ENCODE measurements around the gene NUP205. TPM values are rescaled to one million over a fixed set of nuclear protein-coding genes. Genes with fewer than 3 reads are reported as not detected.

The NUP205 gene
- total RNA-seq, 1 donor = 42.4 TPM

- no peaks in the 10 kb centered on the region for H3K9me3 ChIP-seq (ENCODE audit: low read depth, low read length)
- no peak overlapping the region for H3K4me3 ChIP-seq (ENCODE audit: low read length)
- peaks cover 3% of the 10 kb centered on the region for H3K4me1 ChIP-seq (ENCODE audit: insufficient read depth, low read length)
- no peaks in the 10 kb centered on the region for H3K27me3 ChIP-seq (ENCODE audit: insufficient read depth, low read length)
Observed at GRCh38 chr7:135527025-135527424, 30.7 kb upstream of the NUP205 start.

- Histone ChIP-seq H3K4me1 (ENCODE audit: insufficient read depth, low read length) (peaks cover 13% of the 10 kb centered on the region), H3K9me3 (ENCODE audit: low read depth, low read length) (no peaks in the 10 kb centered on the region), H3K27me3 (ENCODE audit: insufficient read depth, low read length) (no peaks in the 10 kb centered on the region), H3K4me3 (ENCODE audit: low read length) (no peak overlapping the region)
Observed at GRCh38 chr7:135536150-135536549, 21.6 kb upstream of the NUP205 start.

- no peak overlapping the region for H3K4me3 ChIP-seq (ENCODE audit: low read length)
- H3K4me1 ChIP-seq (ENCODE audit: insufficient read depth, low read length) = peaks cover 13% of the 10 kb centered on the region
- H3K9me3 ChIP-seq (ENCODE audit: low read depth, low read length) = no peaks in the 10 kb centered on the region
- no peaks in the 10 kb centered on the region for H3K27me3 ChIP-seq (ENCODE audit: insufficient read depth, low read length)
Observed at GRCh38 chr7:135537453-135537852, 20.3 kb upstream of the NUP205 start.

GRCh38 chr7:135537905-135538304 lies 19.8 kb upstream of the NUP205 start:
- Histone ChIP-seq H3K4me1 (ENCODE audit: insufficient read depth, low read length) (peaks cover 13% of the 10 kb centered on the region), H3K27me3 (ENCODE audit: insufficient read depth, low read length) (no peaks in the 10 kb centered on the region), H3K4me3 (ENCODE audit: low read length) (no peak overlapping the region), H3K9me3 (ENCODE audit: low read depth, low read length) (no peaks in the 10 kb centered on the region)

- Histone ChIP-seq H3K4me1 (ENCODE audit: insufficient read depth, low read length) (peaks cover 13% of the 10 kb centered on the region), H3K27me3 (ENCODE audit: insufficient read depth, low read length) (no peaks in the 10 kb centered on the region), H3K9me3 (ENCODE audit: low read depth, low read length) (no peaks in the 10 kb centered on the region)
Observed at GRCh38 chr7:135538376-135538775, 19.3 kb upstream of the NUP205 start.

GRCh38 chr7:135539629-135540028 lies 18.1 kb upstream of the NUP205 start:
- peaks cover 13% of the 10 kb centered on the region for H3K4me1 ChIP-seq (ENCODE audit: insufficient read depth, low read length)
- no peaks in the 10 kb centered on the region for H3K27me3 ChIP-seq (ENCODE audit: insufficient read depth, low read length)
- H3K4me3 ChIP-seq (ENCODE audit: low read length) = no peak overlapping the region
- no peaks in the 10 kb centered on the region for H3K9me3 ChIP-seq (ENCODE audit: low read depth, low read length)

More at GRCh38 chr7:135538376-135538775, 19.3 kb upstream of the NUP205 start:
- no peak overlapping the region for H3K4me3 ChIP-seq (ENCODE audit: low read length)

- Histone ChIP-seq H3K9me3 (ENCODE audit: low read depth, low read length) (no peaks in the 10 kb centered on the region), H3K4me1 (ENCODE audit: insufficient read depth, low read length) (peaks cover 13% of the 10 kb centered on the region), H3K27me3 (ENCODE audit: insufficient read depth, low read length) (no peaks in the 10 kb centered on the region), H3K4me3 (ENCODE audit: low read length) (no peak overlapping the region)
Observed at GRCh38 chr7:135541029-135541428, 16.7 kb upstream of the NUP205 start.

- Histone ChIP-seq H3K4me3 (ENCODE audit: low read length) (no peak overlapping the region), H3K27me3 (ENCODE audit: insufficient read depth, low read length) (no peaks in the 10 kb centered on the region), H3K9me3 (ENCODE audit: low read depth, low read length) (no peaks in the 10 kb centered on the region), H3K4me1 (ENCODE audit: insufficient read depth, low read length) (no peaks in the 10 kb centered on the region)
Observed at GRCh38 chr7:135550196-135550595, 7.5 kb upstream of the NUP205 start.

GRCh38 chr7:135552148-135552547 lies 5.6 kb upstream of the NUP205 start:
- H3K4me3 ChIP-seq (ENCODE audit: low read length) = no peak overlapping the region
- no peaks in the 10 kb centered on the region for H3K9me3 ChIP-seq (ENCODE audit: low read depth, low read length)
- no peaks in the 10 kb centered on the region for H3K4me1 ChIP-seq (ENCODE audit: insufficient read depth, low read length)
- H3K27me3 ChIP-seq (ENCODE audit: insufficient read depth, low read length) = no peaks in the 10 kb centered on the region

- Histone ChIP-seq H3K4me3 (ENCODE audit: low read length) (no peak overlapping the region), H3K27me3 (ENCODE audit: insufficient read depth, low read length) (no peaks in the 10 kb centered on the region), H3K4me1 (ENCODE audit: insufficient read depth, low read length) (no peaks in the 10 kb centered on the region), H3K9me3 (ENCODE audit: low read depth, low read length) (no peaks in the 10 kb centered on the region)
Observed at GRCh38 chr7:135553346-135553745, 4.4 kb upstream of the NUP205 start.

- H3K4me1 ChIP-seq (ENCODE audit: insufficient read depth, low read length) = peaks cover 12% of the 10 kb centered on the region
Observed at GRCh38 chr7:135558337-135558767, 635 bp downstream of the NUP205 start.

GRCh38 chr7:135558881-135559280 lies 1.2 kb downstream of the NUP205 start:
- no peaks in the 10 kb centered on the region for H3K9me3 ChIP-seq (ENCODE audit: low read depth, low read length)
- peak overlapping the region; percentile 81 for H3K4me3 ChIP-seq (ENCODE audit: low read length)
- H3K27me3 ChIP-seq (ENCODE audit: insufficient read depth, low read length) = no peaks in the 10 kb centered on the region
- H3K4me1 ChIP-seq (ENCODE audit: insufficient read depth, low read length) = peaks cover 12% of the 10 kb centered on the region

More at GRCh38 chr7:135558337-135558767, 635 bp downstream of the NUP205 start:
- Histone ChIP-seq H3K9me3 (ENCODE audit: low read depth, low read length) (no peaks in the 10 kb centered on the region), H3K4me3 (ENCODE audit: low read length) (peak overlapping the region; percentile 81), H3K27me3 (ENCODE audit: insufficient read depth, low read length) (no peaks in the 10 kb centered on the region)

- Histone ChIP-seq H3K4me3 (ENCODE audit: low read length) (no peak overlapping the region), H3K4me1 (ENCODE audit: insufficient read depth, low read length) (peaks cover 12% of the 10 kb centered on the region), H3K9me3 (ENCODE audit: low read depth, low read length) (no peaks in the 10 kb centered on the region), H3K27me3 (ENCODE audit: insufficient read depth, low read length) (no peaks in the 10 kb centered on the region)
Observed at GRCh38 chr7:135560631-135561030, 2.9 kb downstream of the NUP205 start.

GRCh38 chr7:135562720-135563119 lies 5.0 kb downstream of the NUP205 start:
- Histone ChIP-seq H3K9me3 (ENCODE audit: low read depth, low read length) (no peaks in the 10 kb centered on the region), H3K4me1 (ENCODE audit: insufficient read depth, low read length) (peaks cover 12% of the 10 kb centered on the region), H3K27me3 (ENCODE audit: insufficient read depth, low read length) (no peaks in the 10 kb centered on the region), H3K4me3 (ENCODE audit: low read length) (no peak overlapping the region)

- H3K9me3 ChIP-seq (ENCODE audit: low read depth, low read length) = no peaks in the 10 kb centered on the region
- H3K4me3 ChIP-seq (ENCODE audit: low read length) = no peak overlapping the region
- H3K4me1 ChIP-seq (ENCODE audit: insufficient read depth, low read length) = no peaks in the 10 kb centered on the region
- no peaks in the 10 kb centered on the region for H3K27me3 ChIP-seq (ENCODE audit: insufficient read depth, low read length)
Observed at GRCh38 chr7:135571834-135572233, 14.1 kb downstream of the NUP205 start.

- Histone ChIP-seq H3K9me3 (ENCODE audit: low read depth, low read length) (no peaks in the 10 kb centered on the region), H3K27me3 (ENCODE audit: insufficient read depth, low read length) (no peaks in the 10 kb centered on the region), H3K4me3 (ENCODE audit: low read length) (no peak overlapping the region), H3K4me1 (ENCODE audit: insufficient read depth, low read length) (no peaks in the 10 kb centered on the region)
Observed at GRCh38 chr7:135573541-135573940, 15.8 kb downstream of the NUP205 start.

All from mononuclear cell (primary cell).